Mesenchymal stem cell (in vitro differentiated cells and primary cell): ENCODE measurements around the gene PUM1.

ENCODE experiments used
- DNase-seq: peaks from one replicate; pipeline ENCODE4 v3.0.0-alpha.2; 2013
- H2AFZ ChIP-seq: one replicate; pipeline ENCODE4 v1.6.1; 2013; ENCODE audit warnings: low read depth, mild to moderate bottlenecking, control low read depth, inconsistent platforms, low read length, moderate library complexity
- H2AK5ac ChIP-seq: 2 replicates; pipeline ENCODE4 v1.6.1; 2013; ENCODE audit warnings: low read length, moderate library complexity, mild to moderate bottlenecking, inconsistent platforms; ENCODE audit not compliant: severe bottlenecking
- H2BK120ac ChIP-seq: one replicate; pipeline ENCODE4 v1.6.1; 2013; ENCODE audit warnings: low read depth, mild to moderate bottlenecking, inconsistent platforms, low read length, moderate library complexity
- H2BK12ac ChIP-seq, 2 experiments: one replicate each; pipeline ENCODE4 v1.6.1; 2013; ENCODE audit warnings: inconsistent platforms in 2 of 2, low read length in 2 of 2, mild to moderate bottlenecking in 2 of 2, moderate library complexity in 2 of 2, control low read depth in 1 of 2
- H2BK15ac ChIP-seq: one replicate; pipeline ENCODE4 v1.6.1; 2013; ENCODE audit warnings: mild to moderate bottlenecking, low read depth, inconsistent platforms; ENCODE audit not compliant: poor library complexity, severe bottlenecking
- H2BK5ac ChIP-seq: 2 replicates; pipeline ENCODE4 v1.6.1; 2013; ENCODE audit warnings: low read depth, mild to moderate bottlenecking, low read length, control low read depth, inconsistent platforms; ENCODE audit not compliant: poor library complexity, severe bottlenecking
- H3K14ac ChIP-seq, 2 experiments: one replicate each; pipeline ENCODE4 v1.6.1; 2013; ENCODE audit warnings: inconsistent platforms in 2 of 2, low read length in 2 of 2, control low read depth in 1 of 2, mild to moderate bottlenecking in 1 of 2, moderate library complexity in 1 of 2
- H3K18ac ChIP-seq, 2 experiments: one replicate each; pipeline ENCODE4 v1.6.1; 2013; ENCODE audit warnings: inconsistent platforms in 2 of 2, low read length in 2 of 2, control low read depth in 1 of 2, low read depth in 1 of 2, mild to moderate bottlenecking in 1 of 2
- H3K23ac ChIP-seq, 2 experiments: one replicate each; pipeline ENCODE4 v1.6.1; 2013; ENCODE audit warnings: inconsistent platforms in 2 of 2, low read length in 2 of 2, mild to moderate bottlenecking in 2 of 2, moderate library complexity in 2 of 2, control low read depth in 1 of 2
- H3K27ac ChIP-seq: 2 replicates; pipeline ENCODE4 v1.5.1; 2013; ENCODE audit warnings: mild to moderate bottlenecking, moderate library complexity, low read length, control low read depth, inconsistent platforms; ENCODE audit not compliant: poor library complexity, severe bottlenecking
- H3K27me3 ChIP-seq, 2 experiments: 2 replicates each; pipeline versions ENCODE4 v1.6.1 to v1.7.0; 2013; ENCODE audit warnings: low read length in 2 of 2, mild to moderate bottlenecking in 2 of 2, moderate library complexity in 2 of 2, control low read depth in 1 of 2, inconsistent platforms in 1 of 2; ENCODE audit not compliant: control insufficient read depth in 1 of 2, insufficient read depth in 1 of 2
- H3K36me3 ChIP-seq, 2 experiments: 2 replicates each; pipeline versions ENCODE4 v1.6.1 to v1.7.0; 2013; ENCODE audit warnings: low read length in 2 of 2, control low read depth in 1 of 2, inconsistent platforms in 1 of 2, low read depth in 1 of 2, mild to moderate bottlenecking in 1 of 2; ENCODE audit not compliant: insufficient read depth in 2 of 2, control insufficient read depth in 1 of 2
- H3K4ac ChIP-seq, 2 experiments: one replicate each; pipeline ENCODE4 v1.6.1; 2013; ENCODE audit warnings: inconsistent platforms in 2 of 2, low read length in 2 of 2, mild to moderate bottlenecking in 2 of 2, moderate library complexity in 2 of 2, control low read depth in 1 of 2, low read depth in 1 of 2
- H3K4me1 ChIP-seq: 2 replicates; pipeline ENCODE4 v1.6.1; 2013; ENCODE audit warnings: low read depth, low read length, control low read depth; ENCODE audit not compliant: control insufficient read depth, insufficient read depth
- H3K4me2 ChIP-seq: 2 replicates; pipeline ENCODE4 v1.6.1; 2013; ENCODE audit warnings: low read length, mild to moderate bottlenecking, inconsistent platforms; ENCODE audit not compliant: poor library complexity, severe bottlenecking
- H3K4me3 ChIP-seq, 2 experiments: 2 replicates each; pipeline versions ENCODE4 v1.5.1 to v1.7.0; 2013; ENCODE audit warnings: low read length in 2 of 2, mild to moderate bottlenecking in 2 of 2, control low read depth in 1 of 2, low read depth in 1 of 2; ENCODE audit not compliant: insufficient read depth in 1 of 2
- H3K79me1 ChIP-seq: replicated peaks from 2 replicates; pipeline ENCODE4 v1.6.1; 2013; ENCODE audit warnings: mild to moderate bottlenecking, control low read depth, low read length, inconsistent platforms; ENCODE audit not compliant: poor library complexity, severe bottlenecking
- H3K9ac ChIP-seq: 2 replicates; pipeline ENCODE4 v1.7.0; 2013; ENCODE audit warnings: mild to moderate bottlenecking, low read length, moderate library complexity
- H3K9me3 ChIP-seq: 2 replicates; pipeline ENCODE4 v1.7.0; 2013; ENCODE audit warnings: mild to moderate bottlenecking, low read length; ENCODE audit not compliant: control insufficient read depth
- H4K8ac ChIP-seq: one replicate; pipeline ENCODE4 v1.6.1; 2013; ENCODE audit warnings: inconsistent platforms, mild to moderate bottlenecking, low read length, moderate library complexity
- H4K91ac ChIP-seq: one replicate; pipeline ENCODE4 v1.6.1; 2013; ENCODE audit warnings: mild to moderate bottlenecking, low read length, inconsistent platforms
- WGBS: methylation state at CpG from one replicate; pipeline ENCODE4 v1.1.7; 2013; ENCODE audit warnings: mixed read lengths; 5-methylcytosine and 5-hydroxymethylcytosine counted together

Gene PUM1

GRCh38 chr1:30966690-30967369 lies 98.7 kb downstream of the PUM1 start:
- H2BK12ac ChIP-seq: peak overlapping the region; percentile 5 to 51
- no peak overlapping the region for H4K91ac ChIP-seq
- H3K14ac ChIP-seq: no peak overlapping the region
- H3K27me3 ChIP-seq: no peaks in the 10 kb centered on the region
- H2AFZ ChIP-seq: no peak overlapping the region
- H3K9me3 ChIP-seq: no peaks in the 10 kb centered on the region
- peaks cover 14% of the 10 kb centered on the region for H3K4me1 ChIP-seq
- H3K23ac ChIP-seq: no peak overlapping the region
- peaks cover 24 to 91% of the 10 kb centered on the region in 2 experiments for H3K36me3 ChIP-seq
- H2BK5ac ChIP-seq: no peak overlapping the region
- no peak overlapping the region for H2BK15ac ChIP-seq
- peak overlapping the region in 1 of 2 experiments; percentile 6 for H3K4ac ChIP-seq
- peak overlapping the region; percentile 66 for H3K27ac ChIP-seq
- H2AK5ac ChIP-seq: peak overlapping the region; percentile 51
- H2BK120ac ChIP-seq: no peak overlapping the region
- peak; percentile 82 for DNase-seq
- H4K8ac ChIP-seq: no peak overlapping the region
- H3K18ac ChIP-seq: peak overlapping the region in 1 of 2 experiments; percentile 34
- peaks cover 15% of the 10 kb centered on the region for H3K79me1 ChIP-seq
- no peak overlapping the region for H3K9ac ChIP-seq
- no peak overlapping the region for H3K4me2 ChIP-seq
- 75% methylated on average over 8 of the region's 8 CpGs for WGBS
- H3K4me3 ChIP-seq: no peak overlapping the region

- H2BK5ac ChIP-seq: no peak overlapping the region
- WGBS: 96% methylated on average over 8 of the region's 8 CpGs
- H3K4me3 ChIP-seq: no peak overlapping the region
- no peak overlapping the region for H2AFZ ChIP-seq
- peak overlapping the region in 1 of 2 experiments; percentile 64 for H2BK12ac ChIP-seq
- H2AK5ac ChIP-seq: peak overlapping the region; percentile 63
- H3K14ac ChIP-seq: no peak overlapping the region
- H2BK15ac ChIP-seq: peak overlapping the region; percentile 39
- H3K18ac ChIP-seq: peak overlapping the region; percentile 73 to 79
- no peak overlapping the region for H3K9ac ChIP-seq
- H2BK120ac ChIP-seq: no peak overlapping the region
- peaks cover 23 to 91% of the 10 kb centered on the region in 2 experiments for H3K36me3 ChIP-seq
- H3K9me3 ChIP-seq: no peaks in the 10 kb centered on the region
- peak overlapping the region in 1 of 2 experiments; percentile 66 for H3K4ac ChIP-seq
- H4K8ac ChIP-seq: no peak overlapping the region
- peaks cover 14% of the 10 kb centered on the region for H3K79me1 ChIP-seq
- H3K23ac ChIP-seq: no peak overlapping the region
- H3K27ac ChIP-seq: peak overlapping the region; percentile 65
- peaks cover 13% of the 10 kb centered on the region for H3K4me1 ChIP-seq
- no peak overlapping the region for H3K4me2 ChIP-seq
- peak; percentile 15 for DNase-seq
- peak overlapping the region; percentile 25 for H4K91ac ChIP-seq
- H3K27me3 ChIP-seq: no peaks in the 10 kb centered on the region
Observed at GRCh38 chr1:30965924-30966599, 99.5 kb downstream of the PUM1 start.

GRCh38 chr1:30964706-30965105 lies 100.8 kb downstream of the PUM1 start:
- no peak overlapping the region for H2AFZ ChIP-seq
- H3K9me3 ChIP-seq: no peaks in the 10 kb centered on the region
- WGBS: 89% methylated on average over 5 of the region's 7 CpGs

More at GRCh38 chr1:30964706-30965105, 100.8 kb downstream of the PUM1 start:
- H3K4me1 ChIP-seq: peaks cover 13% of the 10 kb centered on the region
- no peak overlapping the region for H3K23ac ChIP-seq
- H2BK120ac ChIP-seq: no peak overlapping the region
- no peak overlapping the region for H3K4me3 ChIP-seq
- no peak overlapping the region for H2BK15ac ChIP-seq
- no peak for DNase-seq
- no peaks in the 10 kb centered on the region for H3K27me3 ChIP-seq
- peaks cover 14% of the 10 kb centered on the region for H3K79me1 ChIP-seq
- no peak overlapping the region for H3K14ac ChIP-seq
- no peak overlapping the region for H2BK5ac ChIP-seq
- no peak overlapping the region for H4K91ac ChIP-seq
- H3K4ac ChIP-seq: no peak overlapping the region
- no peak overlapping the region for H4K8ac ChIP-seq
- H2AK5ac ChIP-seq: no peak overlapping the region
- peaks cover 23 to 91% of the 10 kb centered on the region in 2 experiments for H3K36me3 ChIP-seq
- no peak overlapping the region for H3K18ac ChIP-seq
- H3K4me2 ChIP-seq: no peak overlapping the region
- H3K9ac ChIP-seq: no peak overlapping the region
- no peak overlapping the region for H3K27ac ChIP-seq
- no peak overlapping the region for H2BK12ac ChIP-seq
